ENCODE measurements around the gene ANXA2R. TPM values are rescaled to one million over a fixed set of nuclear protein-coding genes. Genes with fewer than 3 reads are reported as not detected.

ANXA2R gene
- total and polyA plus RNA-seq, 9 of the 15 experiments (the other 6 are each of a cell fraction or from before 2014, with no cell fraction given) = 2.1 to 4.8 (median 3.4) TPM

DNA sequence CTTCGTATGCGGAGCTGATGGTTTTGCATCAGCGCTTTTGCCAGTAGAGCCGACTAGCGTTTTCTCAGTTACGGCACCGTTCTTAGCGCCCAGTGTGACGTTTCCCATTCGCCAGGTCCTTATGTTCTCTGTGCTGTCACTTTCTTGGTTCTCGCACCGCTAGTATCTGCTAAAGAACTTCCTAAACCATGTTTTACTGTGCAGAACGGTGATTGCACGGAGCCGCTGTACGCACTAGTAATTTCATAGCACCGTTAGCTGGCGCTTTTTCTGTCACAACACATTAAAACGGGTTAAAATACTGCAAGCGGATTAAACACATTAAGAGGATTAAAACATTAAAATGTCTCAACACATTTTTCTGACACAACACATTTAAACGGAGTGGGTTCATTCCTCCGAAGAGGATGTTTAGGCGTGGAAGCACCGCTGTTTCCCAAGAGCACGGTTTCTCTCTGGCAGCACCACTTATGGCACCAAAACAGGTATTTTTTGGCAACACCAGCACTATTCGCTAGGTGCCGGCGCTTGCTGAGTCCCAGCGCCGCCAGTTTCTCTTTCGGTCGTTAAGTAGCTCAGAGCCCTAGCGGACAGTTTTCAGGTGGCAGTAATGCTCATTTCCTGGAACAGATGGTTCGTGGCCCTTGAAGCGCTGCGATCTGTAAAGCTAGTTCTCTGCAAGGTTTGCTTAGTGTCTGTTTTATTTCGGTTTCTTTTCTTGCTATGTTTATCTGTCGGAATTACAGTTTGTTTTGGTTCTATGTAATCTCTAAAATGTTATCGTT lies 20.3 kb downstream of the ANXA2R start:
- Histone ChIP-seq H3K36me3 (ENCODE audit: control insufficient read depth, insufficient read depth, low read length) (no peaks in the 10 kb centered on the region), H3K4me2 (ENCODE audit: insufficient read depth, low read length) (no peak overlapping the region), H3K9me3 (replicated peaks; ENCODE audit: control insufficient read depth, insufficient read depth, low read depth, low read length) (peaks cover 12% of the 10 kb centered on the region), H3K27ac (ENCODE audit: extremely low read depth, low read depth, low read length) (no peak overlapping the region), H3K27me3 (ENCODE audit: control insufficient read depth in 2 of 2, insufficient read depth in 2 of 2, low read length in 2 of 2) (no peaks in the 10 kb centered on the region), H4K20me1 (replicated peaks; ENCODE audit: control insufficient read depth, insufficient read depth, low read length) (no peaks in the 10 kb centered on the region), H3K9ac (ENCODE audit: insufficient read depth in 1 of 2, low read depth in 2 of 2, low read length in 2 of 2) (no peak overlapping the region), H2AFZ (ENCODE audit: low read depth, low read length) (no peak overlapping the region), H3K4me1 (replicated peaks in 1 of 2; ENCODE audit: control insufficient read depth in 2 of 2, insufficient read depth in 2 of 2, low read length in 2 of 2) (peaks cover 0 to 5% of the 10 kb centered on the region in 2 experiments; a peak in 2 of 5 replicates), H3K4me3 (no peak overlapping the region), H3K79me2 (ENCODE audit: control insufficient read depth, insufficient read depth, low read length) (no peaks in the 10 kb centered on the region), H3K9me1 (ENCODE audit: control insufficient read depth, insufficient read depth, low read length) (no peaks in the 10 kb centered on the region)
- 96% methylated on average over 39 of the region's 39 CpGs for WGBS (ENCODE audit: insufficient coverage, low coverage, missing lambda C conversion rate)
- TF ChIP-seq JUN (IDR thresholded peaks at IDR 0.05; ENCODE audit: borderline replicate concordance, low read depth, low read length) (no peak), JUN (CRISPR knock-in tag; IDR thresholded peaks at IDR 0.05; ENCODE audit: borderline replicate concordance) (no peak), ZBTB33 (CRISPR knock-in tag; IDR thresholded peaks at IDR 0.05) (peak; percentile 52; the same call in 1 of the 2 replicates), SMARCC2 (IDR thresholded peaks at IDR 0.05; ENCODE audit: low read depth) (no peak)
- TF ChIP-seq, protein P1, sequence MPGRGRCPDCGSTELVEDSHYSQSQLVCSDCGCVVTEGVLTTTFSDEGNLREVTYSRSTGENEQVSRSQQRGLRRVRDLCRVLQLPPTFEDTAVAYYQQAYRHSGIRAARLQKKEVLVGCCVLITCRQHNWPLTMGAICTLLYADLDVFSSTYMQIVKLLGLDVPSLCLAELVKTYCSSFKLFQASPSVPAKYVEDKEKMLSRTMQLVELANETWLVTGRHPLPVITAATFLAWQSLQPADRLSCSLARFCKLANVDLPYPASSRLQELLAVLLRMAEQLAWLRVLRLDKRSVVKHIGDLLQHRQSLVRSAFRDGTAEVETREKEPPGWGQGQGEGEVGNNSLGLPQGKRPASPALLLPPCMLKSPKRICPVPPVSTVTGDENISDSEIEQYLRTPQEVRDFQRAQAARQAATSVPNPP (IDR thresholded peaks at IDR 0.05; ENCODE audit: borderline replicate concordance, insufficient read depth, insufficient read length) = no peak
- intact Hi-C loops (cut with micrococcal nuclease) (no loop called here), in situ Hi-C loops (cut with MboI) (no loop called here)
- FAIRE-seq = no peak
- no peak for ATAC-seq
- DNase-seq (ENCODE audit: extremely low read depth in 1 of 4, low spot score in 3 of 4) = no peak
- BruUV-seq (replicated peaks) = no TSS peak
- CTCF ChIA-PET (ENCODE audit: low intra/inter-chr PET ratio) = no interaction called here
- POLR2A ChIA-PET = interaction anchor here (3.0 kb wide), 1 partner anchor 11 kb away, joined by 13 read pairs; no protein-coding TSS in a partner anchor

Data from K562 (cell line).